NCI-H748 (cell line): ENCODE data around the gene KLHDC8A.

ENCODE experiments used
- DNase-seq: peaks from one replicate; lab custom pipeline; 2025; ENCODE audit not compliant: unreplicated experiment; lab: John Stamatoyannopoulos, UW

Gene KLHDC8A

DNA sequence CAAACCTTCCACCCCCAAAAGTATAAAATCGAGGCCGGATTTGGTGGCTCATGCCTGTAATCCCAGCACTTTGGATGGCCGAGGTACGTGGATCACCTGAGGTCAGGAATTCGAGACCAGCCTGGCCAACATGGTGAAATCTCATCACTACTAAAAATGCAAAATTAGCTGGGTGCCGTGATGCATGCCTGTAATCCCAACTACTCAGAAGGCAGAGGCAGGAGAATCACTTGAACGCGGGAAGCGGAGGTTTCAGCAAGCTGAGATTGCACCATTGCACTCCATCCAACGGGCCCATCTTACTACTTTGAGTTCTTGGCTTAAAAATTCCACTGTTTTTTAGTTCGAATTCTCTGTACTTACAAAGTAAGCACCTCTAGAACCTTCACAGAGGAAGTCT, 11.0 kb downstream of the KLHDC8A start:
- DNase-seq = no peak

DNA sequence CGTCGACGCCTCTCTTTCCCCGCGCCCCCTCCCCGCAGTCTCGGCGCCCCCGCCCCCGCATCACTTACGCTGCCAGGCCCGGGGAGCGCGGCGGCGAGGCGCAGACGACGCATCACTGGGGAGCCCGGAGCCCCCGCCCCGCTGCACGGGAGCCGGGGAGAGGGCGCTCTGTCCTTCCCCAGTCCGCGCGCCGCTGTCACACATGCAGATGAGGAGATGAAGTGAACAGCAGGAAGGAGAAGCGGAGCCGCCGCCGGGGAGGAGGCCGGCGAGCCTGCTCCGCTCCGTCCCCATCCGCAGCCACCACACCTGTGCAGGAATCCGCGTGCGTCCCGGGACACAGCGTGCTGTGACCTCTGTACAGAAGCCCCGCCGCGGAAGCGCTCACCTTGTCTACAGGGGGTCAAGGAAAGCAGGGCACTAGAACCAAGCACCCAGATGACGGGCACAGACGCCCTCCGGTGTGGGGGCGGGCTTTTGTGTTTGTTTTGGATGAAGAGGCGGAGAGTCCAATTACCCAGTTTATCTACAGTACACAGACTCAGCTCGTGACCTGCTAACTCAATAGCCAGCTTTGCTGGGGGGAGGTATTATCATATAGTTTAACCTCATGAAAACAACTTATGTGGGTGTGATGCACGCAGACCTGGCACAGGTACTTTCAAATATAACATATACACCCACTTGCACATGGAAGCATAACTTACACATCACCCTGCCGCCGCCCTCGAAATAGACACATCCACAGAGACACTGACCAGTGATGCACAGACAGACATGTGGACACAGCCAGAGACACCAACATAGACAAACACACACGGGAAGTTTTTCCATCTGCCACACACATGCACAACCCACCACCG, 12.4 kb downstream of the KLHDC8A start:
- DNase-seq = peak; percentile 49

DNA sequence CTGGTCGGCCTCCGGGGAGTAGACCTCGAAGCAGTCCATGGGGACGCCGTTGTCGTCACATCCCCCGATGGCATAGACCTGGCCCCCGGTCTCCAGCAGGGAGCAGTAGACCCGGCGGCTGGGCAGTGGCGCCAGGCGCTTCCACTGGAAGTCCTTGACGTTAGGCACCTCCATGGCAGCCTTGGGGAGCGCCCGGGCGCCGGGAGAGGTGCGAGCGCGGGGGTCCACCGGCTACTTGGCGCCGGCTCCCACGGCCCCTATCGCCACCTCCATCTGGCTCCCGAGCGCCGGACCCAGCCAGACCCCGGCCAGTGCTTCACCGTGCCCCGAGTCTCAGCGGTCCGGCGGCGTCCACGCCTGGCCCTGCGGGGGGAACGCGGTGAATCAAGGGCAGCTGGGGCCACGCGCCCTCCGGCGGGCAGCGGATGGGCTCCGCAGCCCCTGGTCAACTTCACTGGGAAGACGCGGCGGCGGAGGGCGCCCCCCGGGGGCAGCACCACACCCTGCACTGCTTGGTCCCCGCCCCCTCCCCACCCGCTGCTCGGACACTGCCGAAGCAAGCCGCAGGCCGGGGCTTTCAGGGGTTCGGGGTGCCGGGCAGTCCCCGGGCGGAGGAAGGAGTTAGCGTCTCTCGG, 13.2 kb downstream of the KLHDC8A start:
- DNase-seq = peak; percentile 51

DNA sequence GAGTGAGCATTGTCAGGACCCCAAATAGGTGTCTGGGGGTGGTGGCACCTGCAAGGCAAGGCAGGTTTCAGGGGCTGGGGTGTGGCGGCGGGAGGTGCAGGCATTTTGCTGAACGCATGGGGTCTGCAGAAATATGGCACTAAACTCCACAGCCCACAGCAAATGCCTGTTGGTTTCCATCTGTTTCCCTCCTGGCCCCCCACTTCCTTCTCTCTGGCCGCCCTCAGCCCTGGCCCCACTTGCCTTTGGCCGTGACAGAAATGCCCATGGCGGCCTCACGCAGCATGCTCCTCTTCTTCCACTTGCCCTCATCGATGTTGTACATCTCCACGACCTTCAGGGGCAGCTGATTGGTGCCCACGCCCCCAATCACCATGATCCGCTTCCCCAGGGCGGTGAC, 13.7 kb downstream of the KLHDC8A start:
- no peak for DNase-seq

DNA sequence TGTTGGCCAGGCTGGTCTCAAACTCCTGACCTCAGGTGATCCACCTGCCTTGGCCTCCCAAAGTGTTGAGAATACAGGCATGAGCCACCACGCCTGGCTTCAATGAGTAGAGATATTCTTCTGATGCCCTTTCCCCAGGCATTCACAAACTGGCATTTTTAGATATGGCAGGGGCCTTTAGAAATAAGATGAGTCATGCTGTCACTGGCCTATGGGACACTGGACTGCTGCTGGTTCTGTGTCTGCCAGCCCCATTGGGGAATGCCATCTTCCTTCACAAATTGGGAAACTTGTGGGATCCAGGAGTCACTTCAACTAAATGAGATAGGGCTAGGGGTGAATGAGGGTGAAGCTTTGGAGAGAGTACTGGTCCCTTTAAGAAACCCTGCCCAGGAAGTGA, 16.0 kb downstream of the KLHDC8A start:
- no peak for DNase-seq

DNA sequence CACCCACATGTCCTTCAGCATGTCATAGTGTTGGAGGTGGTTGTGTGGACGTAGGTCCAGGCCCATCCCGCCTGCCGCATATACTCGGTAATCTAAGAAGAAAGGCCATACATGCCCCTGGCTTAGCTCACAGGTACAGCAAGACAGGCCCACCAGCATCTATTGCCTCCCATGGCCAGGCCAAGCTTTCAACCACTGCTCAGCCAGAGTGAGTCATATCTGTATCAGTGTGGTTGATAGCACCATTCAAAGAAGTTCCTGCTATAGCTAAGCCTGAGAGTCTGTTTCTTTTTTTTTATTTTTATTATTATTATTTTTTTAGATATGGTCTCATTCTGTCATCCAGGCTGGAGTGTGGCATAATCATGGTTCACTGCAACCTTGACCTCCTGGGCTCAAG, 17.0 kb downstream of the KLHDC8A start:
- no peak for DNase-seq

DNA sequence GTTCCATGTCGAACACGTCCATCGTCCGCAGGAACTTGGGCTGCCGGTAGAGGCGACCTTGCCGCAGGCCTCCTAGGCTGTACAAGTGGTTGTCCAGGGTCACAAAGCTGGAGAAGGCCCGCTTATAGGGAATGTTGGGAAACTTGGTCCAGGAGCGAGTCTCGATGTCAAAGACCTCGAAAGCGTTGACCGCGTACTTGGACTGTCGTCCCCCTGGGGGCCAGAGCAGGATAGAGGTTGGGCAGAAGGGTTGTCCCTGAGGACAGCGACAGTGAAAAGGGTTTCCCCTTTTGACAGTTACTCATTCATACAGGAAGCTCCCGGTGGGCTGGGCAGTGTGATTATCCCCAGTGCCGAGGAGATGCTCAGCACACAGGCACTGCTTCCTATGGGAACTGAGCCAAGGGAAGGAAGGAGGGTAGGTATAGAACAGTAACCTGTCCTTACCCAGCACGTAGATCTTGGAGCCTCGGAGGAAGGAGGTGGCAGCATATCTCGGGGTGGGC, 17.5 kb downstream of the KLHDC8A start:
- no peak for DNase-seq

DNA sequence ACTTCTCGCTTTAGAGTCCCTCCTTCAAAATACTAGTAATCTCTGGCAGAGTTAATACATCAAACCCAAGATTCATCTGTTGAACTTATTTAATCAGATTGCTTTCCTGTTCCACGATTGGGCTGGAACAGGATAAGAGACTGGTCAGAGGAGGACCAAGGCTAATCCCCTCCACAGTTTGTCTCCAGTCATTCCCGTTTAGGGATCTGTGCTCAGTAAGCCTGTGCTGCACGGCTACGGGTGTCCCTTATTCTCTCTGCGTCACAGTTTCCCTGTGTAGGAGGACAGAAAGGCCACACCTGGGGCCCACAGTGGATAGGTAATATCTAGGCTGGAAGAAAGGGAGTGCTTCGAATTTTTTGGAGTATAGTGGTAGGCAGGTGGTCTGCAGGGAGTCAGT, 18.7 kb downstream of the KLHDC8A start:
- no peak for DNase-seq

DNA sequence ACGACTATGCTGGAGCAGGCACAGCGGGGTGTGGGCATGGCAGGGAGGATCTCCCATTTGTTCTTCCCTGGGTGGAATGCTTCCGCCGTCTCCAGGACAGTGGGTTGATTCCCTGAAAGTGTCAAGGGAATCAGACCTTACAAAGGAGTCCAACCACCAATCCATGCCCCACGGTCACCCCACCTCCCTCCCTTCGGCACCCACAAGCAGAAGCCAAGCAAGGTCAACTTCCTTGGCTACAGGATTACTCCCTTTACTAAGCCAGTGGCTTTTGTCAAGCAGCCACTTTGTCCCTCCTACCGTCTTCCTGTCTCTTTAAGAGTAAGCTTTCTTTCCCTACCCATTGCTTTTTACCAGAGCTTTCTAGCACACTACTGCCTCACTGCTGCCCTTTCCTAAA, 19.2 kb downstream of the KLHDC8A start:
- no peak for DNase-seq

DNA sequence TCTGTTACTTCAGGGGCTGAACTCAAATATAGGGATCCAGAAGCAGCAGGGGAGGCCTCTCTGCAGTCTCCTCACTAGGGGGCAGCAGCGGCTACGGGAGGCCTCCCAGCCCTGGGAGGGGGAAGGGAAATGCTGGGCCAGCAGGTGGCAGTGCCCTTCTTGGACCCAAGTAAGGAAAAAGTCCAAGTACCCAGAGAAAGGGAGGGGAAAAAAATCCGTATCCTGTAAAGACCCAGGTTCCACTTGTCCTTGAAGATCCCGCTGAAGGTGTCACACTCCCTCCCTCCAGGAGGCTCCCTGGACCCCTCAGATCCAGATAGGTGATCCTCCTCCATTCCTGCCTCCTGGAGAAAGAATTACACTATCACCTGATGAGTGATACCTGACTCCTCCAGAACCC, 21.0 kb downstream of the KLHDC8A start:
- peak; percentile 59 for DNase-seq

DNA sequence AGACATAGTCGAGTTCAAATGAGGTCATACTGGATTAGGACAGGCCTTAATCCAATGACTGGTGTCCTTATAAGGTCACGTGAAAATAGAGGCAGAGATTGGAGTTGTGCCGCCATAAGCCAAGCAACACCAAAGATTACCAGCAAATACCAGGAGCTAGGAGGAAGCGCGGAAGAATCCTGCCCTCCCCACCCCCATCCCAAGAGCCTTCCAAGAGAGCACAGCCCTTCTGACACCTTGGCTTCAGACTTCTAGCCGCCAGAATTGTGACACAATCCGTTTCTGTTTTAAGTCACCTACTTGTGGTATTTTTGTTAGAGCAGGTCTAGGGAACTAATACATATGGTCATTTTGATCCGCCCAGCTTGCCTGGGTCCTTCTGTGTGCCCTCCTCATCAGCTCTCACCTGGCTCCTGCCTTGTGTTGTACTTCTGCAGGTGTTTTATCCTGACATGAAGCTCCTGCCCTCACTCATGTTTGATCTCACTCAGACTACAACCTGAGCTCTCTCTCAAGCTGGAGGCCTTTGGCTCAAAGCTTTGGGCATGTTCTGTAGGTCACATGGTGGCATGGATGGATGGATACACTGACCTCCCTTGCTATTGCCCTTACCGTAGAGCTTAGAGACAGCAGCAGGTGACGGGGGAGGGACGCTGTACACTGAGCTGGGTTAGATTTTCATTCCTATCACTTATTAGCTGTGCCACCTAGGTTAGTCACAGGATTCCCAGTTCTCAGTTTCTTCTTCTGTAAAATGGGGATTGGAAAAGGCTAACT, 24.5 kb downstream of the KLHDC8A start:
- DNase-seq = no peak

DNA sequence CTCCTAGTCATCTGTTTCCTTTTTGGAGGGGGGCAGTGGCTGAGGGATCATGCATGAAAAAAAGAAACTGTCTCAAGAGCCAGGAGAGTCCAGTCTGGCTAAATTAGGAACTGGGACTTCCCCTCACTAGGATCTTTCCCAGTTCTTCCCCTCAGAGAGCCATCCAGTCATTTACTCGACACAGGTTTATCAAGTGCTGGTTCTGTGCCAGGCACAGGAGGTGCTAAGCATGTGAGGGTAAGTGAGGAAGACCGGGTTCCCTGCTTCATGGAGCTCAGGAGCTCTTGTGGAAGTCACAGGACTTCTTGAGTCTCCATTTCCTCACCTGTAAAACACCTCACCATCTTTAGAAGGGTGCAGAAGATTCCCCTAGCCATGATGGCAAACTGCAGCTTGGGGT, 26.6 kb downstream of the KLHDC8A start:
- DNase-seq = no peak

DNA sequence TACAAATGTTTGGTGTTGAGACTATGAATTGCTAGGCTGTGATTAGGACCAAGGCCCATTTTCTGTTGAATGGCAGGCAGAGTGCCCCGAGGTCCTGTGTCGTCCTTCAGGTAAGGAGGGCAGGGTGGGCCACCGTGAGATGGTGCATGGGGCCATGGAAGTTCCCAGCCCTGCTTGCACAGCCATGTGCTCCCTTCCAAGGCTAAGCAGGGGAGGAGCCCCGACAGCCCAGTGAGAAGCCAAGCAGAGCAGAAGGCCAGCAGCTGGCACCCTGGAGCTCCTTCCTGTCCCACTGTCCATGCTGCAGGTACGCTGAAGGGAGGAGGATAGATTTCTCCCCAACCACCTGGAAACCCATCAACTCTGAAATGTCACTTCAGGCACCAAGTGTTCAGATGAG, 27.0 kb downstream of the KLHDC8A start:
- DNase-seq = no peak

DNA sequence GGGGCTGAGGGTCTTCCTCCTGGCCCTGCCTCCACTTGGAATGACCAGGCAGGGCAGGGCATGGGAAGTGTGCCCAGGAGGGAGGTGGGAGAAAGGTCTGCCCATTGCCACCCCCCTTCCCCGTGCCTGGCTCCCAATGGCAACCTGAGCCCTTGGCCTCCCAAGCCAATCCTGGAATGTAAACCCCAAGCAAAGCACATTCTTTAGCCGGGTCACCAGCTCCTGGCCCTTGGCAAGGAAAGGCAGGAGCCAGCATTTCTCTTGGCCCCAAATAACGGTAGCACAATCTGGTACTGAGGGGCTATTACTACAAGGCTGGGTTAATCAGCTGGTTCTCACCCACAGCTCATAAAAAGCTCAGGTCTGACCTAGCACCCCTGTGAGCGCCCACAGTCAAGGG, 28.2 kb downstream of the KLHDC8A start:
- DNase-seq = no peak

DNA sequence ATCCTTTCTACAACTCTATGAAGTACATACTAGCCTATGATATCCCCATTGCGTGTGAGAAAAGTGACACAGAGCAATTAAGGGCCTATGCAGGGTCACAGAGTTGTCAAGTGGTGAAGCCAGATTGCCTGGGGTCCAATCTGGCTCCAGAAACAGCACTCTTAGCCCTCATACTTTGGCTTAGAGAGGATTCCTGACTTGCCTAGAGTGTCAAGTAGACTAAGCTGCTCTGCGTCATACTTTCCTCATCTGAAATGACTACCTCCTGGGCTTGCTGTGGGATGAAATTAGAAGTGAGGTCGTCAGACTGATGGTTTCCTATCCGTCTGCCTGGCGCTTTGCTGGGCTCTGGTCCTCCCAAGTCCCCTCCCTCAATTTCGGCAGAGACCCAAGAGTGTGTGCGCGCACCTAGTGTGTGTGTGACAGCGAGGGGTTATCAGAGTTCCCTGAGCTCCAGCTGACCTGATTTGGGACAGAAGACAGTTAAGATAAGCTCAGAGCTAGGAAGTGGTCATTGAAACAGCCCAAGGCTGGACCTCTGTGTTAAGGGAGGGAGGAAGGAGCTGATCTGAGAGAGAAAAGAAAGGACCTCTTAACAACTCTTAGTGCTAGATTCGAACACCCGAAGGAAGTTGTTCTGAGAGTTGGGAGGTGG, 29.8 kb downstream of the KLHDC8A start:
- DNase-seq = no peak

DNA sequence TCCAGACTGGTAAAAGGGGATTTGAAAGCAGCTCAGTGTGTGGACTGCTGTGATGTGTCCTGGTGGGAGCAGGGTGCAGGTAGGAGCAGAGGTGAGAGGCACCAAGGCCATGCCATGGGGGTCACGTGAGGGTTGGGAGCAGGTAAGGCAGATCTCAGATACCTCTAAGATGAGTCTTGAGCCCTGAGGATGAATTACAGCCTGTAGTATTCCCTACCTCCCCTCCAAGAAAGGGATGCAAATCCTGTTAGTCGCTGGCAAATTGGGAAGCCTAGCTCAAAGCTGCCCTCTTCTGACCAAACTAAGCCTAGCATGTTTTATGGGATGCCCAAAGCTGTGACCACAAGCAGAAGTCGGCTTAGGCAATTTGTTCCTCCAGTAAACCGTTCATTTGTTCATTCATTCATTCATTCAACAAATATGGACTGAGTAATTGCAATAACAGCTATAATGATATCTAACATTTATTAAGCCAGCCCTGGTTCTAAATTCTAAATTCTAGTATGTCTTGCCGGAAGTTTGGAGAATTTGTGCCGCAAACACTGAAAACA, 31.3 kb downstream of the KLHDC8A start:
- DNase-seq = peak; percentile 43

DNA sequence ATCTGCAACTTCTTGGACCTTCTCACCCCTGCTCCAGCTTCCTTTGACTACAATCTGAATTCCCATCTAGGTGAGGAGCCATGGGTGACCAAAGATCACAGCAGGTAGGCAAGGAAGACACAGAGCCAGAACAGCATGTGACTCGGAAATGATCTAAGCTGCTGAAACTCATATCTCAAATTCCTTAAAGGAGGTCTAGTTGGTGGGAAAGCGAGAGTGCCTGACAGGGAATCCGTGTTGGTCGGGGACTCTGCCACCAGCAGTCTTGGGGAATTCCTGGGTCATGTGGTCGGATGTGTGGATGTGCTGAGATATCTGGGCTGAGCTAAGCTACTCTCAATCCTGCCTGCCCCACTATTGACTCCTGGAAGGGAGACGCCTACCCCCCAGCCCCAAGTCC, 31.9 kb downstream of the KLHDC8A start:
- no peak for DNase-seq

DNA sequence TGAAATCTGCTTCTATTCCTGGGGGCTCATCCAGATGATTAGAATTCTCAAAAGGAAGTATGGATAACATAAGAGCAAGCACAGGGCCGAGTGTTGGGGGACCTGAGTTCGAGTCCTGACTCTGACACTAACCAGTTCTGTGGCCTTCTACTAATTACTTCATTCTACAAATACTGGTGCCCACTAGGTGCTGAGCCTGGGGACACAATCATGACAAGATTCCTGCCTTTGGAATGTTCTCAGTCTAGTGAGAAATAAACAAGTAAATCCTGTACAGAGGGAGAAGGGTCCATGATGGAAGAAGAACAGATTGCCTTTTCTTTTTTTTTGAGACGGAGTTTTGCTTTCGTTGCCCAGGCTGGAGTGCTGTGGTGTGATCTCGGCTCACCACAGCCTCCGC, 32.9 kb downstream of the KLHDC8A start:
- DNase-seq = no peak

DNA sequence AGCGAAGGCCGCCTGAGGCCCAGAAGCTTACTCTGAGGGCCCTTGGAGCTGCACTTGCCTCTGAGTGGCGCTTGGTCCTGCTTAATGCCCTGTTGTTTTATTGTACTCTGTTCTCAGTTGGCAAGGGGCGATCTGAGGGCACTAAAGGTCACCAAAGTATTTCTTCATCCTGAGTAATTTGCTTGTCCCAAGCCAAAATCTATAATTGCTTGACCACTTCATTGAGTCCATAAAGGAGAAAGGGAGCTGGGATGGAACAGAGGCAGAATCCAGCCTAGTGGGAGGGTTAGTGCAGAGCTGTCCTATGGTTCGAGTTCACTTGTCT, 34.8 kb downstream of the KLHDC8A start:
- no peak for DNase-seq

DNA sequence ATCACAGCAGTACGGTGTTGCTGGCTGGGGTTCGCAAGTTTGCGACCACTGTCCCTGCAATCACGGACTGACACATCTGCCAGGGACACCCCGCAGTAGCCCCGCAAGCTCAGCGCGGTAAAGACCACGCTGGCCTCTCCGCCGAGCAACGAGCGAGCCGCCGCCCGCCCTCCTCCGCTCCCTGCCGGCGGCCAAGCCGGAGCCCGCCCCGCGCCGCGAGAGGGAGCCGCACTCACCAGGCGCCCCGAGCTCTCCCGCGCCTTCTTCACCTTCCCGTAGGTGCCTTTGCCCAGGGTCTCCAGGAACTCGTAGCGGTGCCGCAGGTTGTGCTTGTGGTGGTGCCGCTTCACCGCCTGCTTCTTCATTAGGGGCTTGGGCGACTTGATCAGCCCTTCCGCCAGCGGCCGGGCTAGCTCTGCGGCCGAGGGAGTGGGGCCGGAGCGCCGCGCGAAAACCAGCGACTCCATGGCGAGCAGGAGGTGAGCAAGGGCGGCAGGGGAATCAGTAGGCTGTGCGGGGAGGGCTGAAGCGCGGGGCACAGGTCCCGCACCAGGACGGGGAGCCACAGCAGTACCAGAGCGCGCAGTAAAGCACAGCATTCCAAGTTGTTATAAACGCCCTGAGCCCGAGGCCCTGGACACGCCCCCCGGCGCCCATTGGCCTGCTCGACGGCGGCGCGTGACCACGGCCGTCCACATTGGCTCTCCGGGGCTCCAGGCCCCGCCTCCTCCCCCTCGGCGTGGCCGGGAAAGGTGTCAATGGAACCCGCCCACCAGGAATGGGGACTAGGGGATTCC, 35.4 kb downstream of the KLHDC8A start, which contains the start of gene NUAK2:
Gene NUAK2, minus strand, starts transcription at position 584 of the 797 bp plus-strand sequence. Its CDS starts 117 bp downstream, at position 467.
- peak; percentile 89 for DNase-seq
